T follicular helper cell (primary cell): Measurements from ENCODE around the gene NPBWR2.
"Not testable (repeated sequence)": the region's sequence is repeated elsewhere in the genome, so short reads cannot be mapped to it uniquely, and the experiment has no call there.

Experiments used
- DNase-seq: peaks from one replicate; pipeline ENCODE4 v3.0.0-alpha.2; 2020; ENCODE audit warnings: low read depth

NPBWR2 gene

GRCh38 chr20:64102647-64103354 is 4.6 kb downstream of the NPBWR2 start:
- no peak for DNase-seq

- peak; percentile 54 for DNase-seq
Observed at GRCh38 chr20:64101731-64102621, 5.4 kb downstream of the NPBWR2 start.

GRCh38 chr20:64100946-64101688 is 6.2 kb downstream of the NPBWR2 start:
- DNase-seq, result no peak

GRCh38 chr20:64100566-64100888 is 6.8 kb downstream of the NPBWR2 start:
- DNase-seq, result no peak

GRCh38 chr20:64099880-64100565 is 7.3 kb downstream of the NPBWR2 start:
- DNase-seq, result peak; percentile 40

GRCh38 chr20:64099086-64099786 is 8.1 kb downstream of the NPBWR2 start:
- DNase-seq, result no peak

GRCh38 chr20:64098471-64099013 is 8.8 kb downstream of the NPBWR2 start:
- DNase-seq, result no peak

- no peak for DNase-seq
Observed at GRCh38 chr20:64096535-64096934, 10.8 kb downstream of the NPBWR2 start.

- DNase-seq, result no peak
Observed at GRCh38 chr20:64095927-64096326, 11.4 kb downstream of the NPBWR2 start.

GRCh38 chr20:64095455-64095854 is 11.9 kb downstream of the NPBWR2 start:
- DNase-seq, result no peak

- no peak for DNase-seq
Observed at GRCh38 chr20:64093013-64093503, 14.3 kb downstream of the NPBWR2 start.

- no peak for DNase-seq
Observed at GRCh38 chr20:64092258-64093012, 14.9 kb downstream of the NPBWR2 start.

GRCh38 chr20:64091770-64092169 is 15.6 kb downstream of the NPBWR2 start:
- DNase-seq, result no peak

GRCh38 chr20:64091340-64091739 is 16.0 kb downstream of the NPBWR2 start:
- no peak for DNase-seq

GRCh38 chr20:64090165-64090564 is 17.2 kb downstream of the NPBWR2 start:
- no peak for DNase-seq

- DNase-seq, result not testable (repeated sequence)
Observed at GRCh38 chr20:64088586-64088985, 18.8 kb downstream of the NPBWR2 start.

GRCh38 chr20:64087226-64087825 is 20.0 kb downstream of the NPBWR2 start:
- not testable (repeated sequence) for DNase-seq

GRCh38 chr20:64086801-64087200 is 20.6 kb downstream of the NPBWR2 start:
- no peak for DNase-seq

- no peak for DNase-seq
Observed at GRCh38 chr20:64084685-64085152, 22.6 kb downstream of the NPBWR2 start.
